Type B pancreatic cell (in vitro differentiated cells): ENCODE measurements around the gene PLA2G2D. TPM values are rescaled to one million over a fixed set of nuclear protein-coding genes. Genes with fewer than 3 reads are reported as not detected.

Experiments used
- DNase-seq: peaks from one replicate; pipeline ENCODE4 v3.0.0; 2021; ENCODE audit warnings: mixed read lengths; ENCODE audit not compliant: unreplicated experiment; ENCODE audit errors: extremely low spot score
- H3K27ac Mint-ChIP-seq: 2 replicates; pipeline ENCODE4 v1.8.0; 2021; ENCODE audit warnings: mild to moderate bottlenecking, mixed read lengths
- H3K27me3 Mint-ChIP-seq: 2 replicates; pipeline ENCODE4 v1.8.0; 2021; ENCODE audit warnings: mixed read lengths
- H3K36me3 Mint-ChIP-seq: 2 replicates; pipeline ENCODE4 v1.8.0; 2021; ENCODE audit warnings: mixed read lengths
- H3K4me1 Mint-ChIP-seq: one replicate; pipeline ENCODE4 v1.8.0; 2021; ENCODE audit warnings: mixed read lengths; ENCODE audit not compliant: unreplicated experiment
- H3K4me3 Mint-ChIP-seq: 2 replicates; pipeline ENCODE4 v1.8.0; 2021; ENCODE audit warnings: mild to moderate bottlenecking, mixed read lengths
- H3K9me3 Mint-ChIP-seq: 2 replicates; pipeline ENCODE4 v1.8.0; 2021; ENCODE audit warnings: mixed read lengths
- long read RNA-seq: library from polyadenylated mRNA; unstranded; transcript quantifications from one replicate; pipeline ENCODE4 v2.0.0, GENCODE V29; 2020
- total RNA-seq: library from RNA; stranded (reverse); gene quantifications from 2 replicates; pipeline ENCODE4 v1.2.1, GENCODE V29; 2021; ENCODE audit warnings: low replicate concordance
- TF ChIP-seq, protein P1 (sequence below): fragments of 200-600 bp; sonication (generic); conservative IDR thresholded peaks from 2 replicates; pipeline ENCODE4 v1.5.0; 2021; ENCODE audit warnings: antibody characterized with exemption, mild to moderate bottlenecking

The PLA2G2D gene, protein sequence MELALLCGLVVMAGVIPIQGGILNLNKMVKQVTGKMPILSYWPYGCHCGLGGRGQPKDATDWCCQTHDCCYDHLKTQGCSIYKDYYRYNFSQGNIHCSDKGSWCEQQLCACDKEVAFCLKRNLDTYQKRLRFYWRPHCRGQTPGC
- total RNA-seq, result not detected in 2 replicates
- long read RNA-seq, result 0 reads

DNA sequence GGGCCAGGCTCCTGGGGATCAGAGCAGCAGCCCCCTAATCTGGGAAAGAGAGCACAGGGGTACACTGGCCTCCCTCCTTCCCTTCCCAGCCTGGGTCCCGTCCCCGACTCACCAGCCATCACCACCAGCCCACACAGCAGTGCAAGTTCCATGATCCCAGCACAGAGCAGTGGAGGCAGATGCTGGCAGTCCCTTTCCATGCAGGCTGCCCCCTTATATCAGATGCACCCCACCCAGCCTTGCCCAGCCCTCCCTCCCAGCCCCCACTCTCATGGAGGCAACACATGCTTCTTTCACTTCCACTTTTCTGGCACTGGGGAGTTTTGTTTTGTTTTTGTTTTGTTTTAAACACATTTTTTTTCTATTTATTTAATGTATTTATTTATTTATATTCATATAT is at the start of gene PLA2G2D:
TSS of gene PLA2G2D (minus strand) at position 190 of the 400 bp plus-strand sequence. CDS start at position 152, 38 bp downstream.
- DNase-seq, result no peak
- Mint-ChIP-seq H3K27ac (no peak within 1 kb of the TSS), H3K27me3 (peaks cover 33% of the 10 kb centered on the region), H3K36me3 (no peaks in the 10 kb centered on the region), H3K4me3 (no peak within 1 kb of the TSS), H3K4me1 (no peaks in the 10 kb centered on the region), H3K9me3 (no peaks in the 10 kb centered on the region)
- TF ChIP-seq, protein P1, sequence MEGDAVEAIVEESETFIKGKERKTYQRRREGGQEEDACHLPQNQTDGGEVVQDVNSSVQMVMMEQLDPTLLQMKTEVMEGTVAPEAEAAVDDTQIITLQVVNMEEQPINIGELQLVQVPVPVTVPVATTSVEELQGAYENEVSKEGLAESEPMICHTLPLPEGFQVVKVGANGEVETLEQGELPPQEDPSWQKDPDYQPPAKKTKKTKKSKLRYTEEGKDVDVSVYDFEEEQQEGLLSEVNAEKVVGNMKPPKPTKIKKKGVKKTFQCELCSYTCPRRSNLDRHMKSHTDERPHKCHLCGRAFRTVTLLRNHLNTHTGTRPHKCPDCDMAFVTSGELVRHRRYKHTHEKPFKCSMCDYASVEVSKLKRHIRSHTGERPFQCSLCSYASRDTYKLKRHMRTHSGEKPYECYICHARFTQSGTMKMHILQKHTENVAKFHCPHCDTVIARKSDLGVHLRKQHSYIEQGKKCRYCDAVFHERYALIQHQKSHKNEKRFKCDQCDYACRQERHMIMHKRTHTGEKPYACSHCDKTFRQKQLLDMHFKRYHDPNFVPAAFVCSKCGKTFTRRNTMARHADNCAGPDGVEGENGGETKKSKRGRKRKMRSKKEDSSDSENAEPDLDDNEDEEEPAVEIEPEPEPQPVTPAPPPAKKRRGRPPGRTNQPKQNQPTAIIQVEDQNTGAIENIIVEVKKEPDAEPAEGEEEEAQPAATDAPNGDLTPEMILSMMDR, result no peak

DNA sequence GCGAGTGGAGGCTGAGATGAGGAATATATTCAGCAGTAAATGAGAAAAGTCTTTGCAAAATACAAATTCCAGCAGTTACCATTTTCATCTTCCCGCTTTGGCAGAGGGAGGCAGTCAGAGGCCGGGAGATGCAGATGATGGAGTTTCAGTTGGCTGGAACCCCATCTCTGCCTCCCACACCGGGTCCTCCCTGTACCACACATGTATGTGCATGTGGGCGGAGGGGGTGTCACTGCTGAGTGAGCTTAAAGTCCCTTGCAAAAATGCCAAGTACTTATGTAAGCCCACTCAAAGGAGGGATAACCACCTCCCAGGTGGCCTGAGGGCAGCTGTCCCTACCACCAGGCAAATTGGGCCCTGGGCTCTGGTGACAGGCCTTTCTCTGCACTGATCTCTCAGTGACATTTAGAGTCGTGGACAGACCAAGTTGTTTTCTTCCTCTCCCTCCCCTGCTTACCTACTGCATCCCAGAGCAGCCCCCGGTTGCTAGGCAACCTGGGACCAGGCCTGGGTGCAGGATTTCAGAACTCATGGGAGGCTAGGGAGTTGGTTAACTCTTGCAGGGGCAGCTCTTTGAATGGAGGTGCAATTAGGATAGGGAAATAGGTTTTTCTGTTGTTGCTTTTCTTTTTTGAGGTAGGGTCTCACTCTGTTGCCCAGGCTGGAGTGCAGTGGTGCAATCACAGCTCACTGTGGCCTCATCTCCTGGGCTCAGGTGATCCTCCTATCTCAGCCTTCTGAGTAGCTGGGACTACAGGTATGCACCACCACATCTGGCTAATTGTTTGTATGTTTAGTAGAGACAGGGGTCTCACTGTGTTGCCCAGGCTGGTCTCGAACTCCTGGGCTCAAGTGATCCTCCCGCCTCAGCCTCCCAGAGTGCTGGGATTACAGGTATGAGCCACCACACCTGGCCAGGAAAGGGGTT is 49.5 kb upstream of the PLA2G2D start:
- H3K9me3 Mint-ChIP-seq, result peaks cover 6% of the 10 kb centered on the region
- no peak overlapping the region for H3K4me3 Mint-ChIP-seq
- TF ChIP-seq, protein P1, result no peak
- H3K27ac Mint-ChIP-seq, result no peak overlapping the region
- no peaks in the 10 kb centered on the region for H3K36me3 Mint-ChIP-seq
- H3K4me1 Mint-ChIP-seq, result no peaks in the 10 kb centered on the region
- DNase-seq, result no peak
- peaks cover 20% of the 10 kb centered on the region for H3K27me3 Mint-ChIP-seq

DNA sequence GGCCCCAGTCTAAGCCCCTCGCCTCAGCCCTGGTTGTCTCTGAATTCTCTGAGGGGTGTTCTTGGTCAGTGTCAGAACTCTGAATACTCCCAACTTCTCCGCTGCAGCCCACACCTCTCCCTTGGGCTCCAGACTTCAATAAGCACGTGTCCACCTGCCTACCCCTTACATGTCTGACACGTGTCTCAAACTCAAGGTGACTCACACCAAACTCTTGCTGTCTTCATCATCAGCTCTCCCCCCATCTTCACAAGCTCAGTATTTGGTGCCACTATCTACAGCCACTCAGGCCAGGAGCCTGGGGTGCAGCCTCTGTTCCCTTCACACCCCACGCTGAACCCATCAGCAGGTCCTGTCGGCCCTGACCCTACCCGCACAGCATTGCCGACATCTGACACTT is 47.8 kb upstream of the PLA2G2D start:
- Mint-ChIP-seq H3K9me3 (peaks cover 6% of the 10 kb centered on the region), H3K27ac (no peak overlapping the region), H3K27me3 (peaks cover 23% of the 10 kb centered on the region), H3K4me1 (no peaks in the 10 kb centered on the region), H3K36me3 (no peaks in the 10 kb centered on the region), H3K4me3 (no peak overlapping the region)
- TF ChIP-seq, protein P1, result no peak
- DNase-seq, result no peak

DNA sequence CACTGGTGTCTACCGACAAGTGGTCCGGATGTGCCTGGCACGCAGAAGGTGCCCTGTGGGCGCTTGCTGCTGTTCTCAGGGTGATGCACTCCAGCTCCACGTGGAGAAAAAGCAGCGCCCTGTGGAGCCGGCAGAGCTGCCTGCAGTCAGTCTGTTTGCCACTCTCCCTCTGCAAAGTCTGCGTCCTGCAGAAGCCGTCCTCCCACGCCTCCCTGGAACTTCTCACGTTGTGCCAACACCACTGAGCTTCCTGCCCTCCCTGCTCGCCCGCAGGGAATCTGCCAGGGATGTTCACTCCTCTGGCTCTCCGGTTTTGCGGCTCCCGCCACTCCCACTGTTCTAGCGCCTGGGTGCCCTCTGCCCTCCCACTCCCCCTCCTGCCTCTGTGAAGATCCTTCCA is 46.7 kb upstream of the PLA2G2D start:
- no peak overlapping the region for H3K4me3 Mint-ChIP-seq
- peaks cover 23% of the 10 kb centered on the region for H3K27me3 Mint-ChIP-seq
- H3K36me3 Mint-ChIP-seq, result no peaks in the 10 kb centered on the region
- H3K4me1 Mint-ChIP-seq, result no peaks in the 10 kb centered on the region
- peaks cover 6% of the 10 kb centered on the region for H3K9me3 Mint-ChIP-seq
- no peak for DNase-seq
- no peak overlapping the region for H3K27ac Mint-ChIP-seq
- TF ChIP-seq, protein P1, result no peak

DNA sequence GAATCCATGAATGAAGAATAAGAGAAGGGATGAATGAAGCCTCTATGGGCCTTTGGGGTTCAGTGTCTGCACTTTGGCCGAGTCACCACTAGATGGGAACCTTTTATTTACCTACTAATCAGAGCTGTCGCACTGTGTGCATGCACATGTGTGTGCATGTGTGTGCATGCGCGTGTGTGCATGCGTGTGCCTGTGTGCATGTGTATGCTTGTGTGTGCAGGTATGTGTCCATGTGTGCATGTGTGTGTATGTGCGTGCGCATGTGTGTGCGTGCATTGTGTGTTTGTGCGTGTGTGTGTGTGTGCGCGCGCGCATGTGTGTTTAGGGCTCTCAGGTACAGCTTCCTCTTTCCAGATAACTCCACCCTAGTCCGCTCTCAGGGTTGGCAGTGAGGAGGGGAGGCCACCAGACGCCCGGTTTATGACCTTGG is 46.2 kb upstream of the PLA2G2D start:
- no peaks in the 10 kb centered on the region for H3K36me3 Mint-ChIP-seq
- no peak overlapping the region for H3K4me3 Mint-ChIP-seq
- H3K9me3 Mint-ChIP-seq, result peaks cover 6% of the 10 kb centered on the region
- peaks cover 23% of the 10 kb centered on the region for H3K27me3 Mint-ChIP-seq
- no peak overlapping the region for H3K27ac Mint-ChIP-seq
- TF ChIP-seq, protein P1, result peak; percentile 58
- DNase-seq, result no peak
- no peaks in the 10 kb centered on the region for H3K4me1 Mint-ChIP-seq
